Measurements from ENCODE around the gene MAPKBP1.

DNA sequence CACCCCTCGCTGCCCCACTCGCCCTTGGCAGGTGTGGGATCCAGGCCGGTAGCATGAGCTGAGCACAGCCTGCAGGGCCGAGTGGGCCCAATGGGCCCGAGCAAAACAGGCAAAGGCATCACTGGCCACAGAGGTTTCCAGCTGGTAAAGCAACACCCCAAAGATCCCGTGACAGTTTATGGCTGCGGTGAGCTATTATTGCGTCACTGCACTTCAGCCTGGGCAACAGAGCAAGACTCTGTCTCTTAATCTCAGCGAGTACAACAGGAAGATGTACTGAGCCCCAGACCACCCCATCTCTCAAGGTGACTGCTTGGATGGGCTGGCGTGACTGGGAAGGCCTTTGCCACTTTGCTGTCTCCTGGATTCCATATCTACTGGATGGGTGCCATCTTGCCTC lies 57.9 kb downstream of the MAPKBP1 start:
- TF ChIP-seq CTCF (IDR thresholded peaks at IDR 0.05; ENCODE audit: low read depth, low read length) (no peak), POLR2A (IDR thresholded peaks at IDR 0.05; ENCODE audit: extremely low read depth, insufficient read length) (no peak), MAX (IDR thresholded peaks at IDR 0.05; ENCODE audit: low read depth, low read length) (no peak), MYC (IDR thresholded peaks at IDR 0.05; ENCODE audit: low read depth, low read length) (no peak)
